Stimulated activated CD8-positive, alpha-beta memory T cell treated with anti-CD3 and anti-CD28 coated beads, Interleukin-4, amount 100 ng/mL, for 24 hours (primary cell): ENCODE measurements around the gene RPLP2.
A peak's percentile ranks its signal among the peaks of the same experiment; 100 is the strongest.

ENCODE experiments used
- DNase-seq: peaks from one replicate; pipeline ENCODE4 v3.0.0-alpha.2; 2020; ENCODE audit warnings: low read depth

Gene RPLP2

GRCh38 chr11:773830-774229, 35.9 kb upstream of the RPLP2 start:
- DNase-seq: no peak

DNA sequence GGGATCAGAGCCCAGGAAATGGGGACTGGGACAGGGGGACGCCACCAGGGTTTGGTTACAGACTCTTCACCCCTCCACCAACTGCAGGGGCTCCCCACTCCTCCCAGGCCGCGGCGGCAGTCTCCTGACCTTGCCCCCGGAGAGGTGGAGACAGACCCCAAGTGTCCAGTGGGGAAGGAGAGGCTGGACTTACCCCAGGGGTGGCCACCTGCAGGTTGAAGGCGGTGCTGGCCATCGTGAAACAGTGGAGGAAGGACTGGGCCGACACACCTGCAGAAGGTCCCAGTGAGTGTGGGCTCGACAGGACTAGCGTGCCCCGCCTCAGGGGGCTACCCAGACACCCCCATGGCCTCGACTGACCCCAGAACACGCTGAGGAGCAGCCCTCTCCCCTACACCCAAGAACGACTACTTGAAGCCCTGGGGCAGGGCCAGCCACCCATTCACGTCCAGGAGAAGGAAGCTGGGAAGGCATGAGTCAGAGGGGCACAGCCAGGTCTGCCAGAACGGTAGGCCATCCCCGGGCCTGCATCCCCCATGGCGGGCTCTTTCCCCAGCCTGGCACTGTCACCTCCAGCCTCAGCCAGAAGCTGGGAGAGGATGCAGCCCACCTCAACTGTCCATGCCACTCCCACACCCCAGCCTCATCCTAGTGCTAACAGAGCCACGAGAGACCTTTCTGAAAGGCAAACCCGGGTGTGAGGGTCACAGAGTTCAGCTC, 34.7 kb upstream of the RPLP2 start:
- DNase-seq: no peak

DNA sequence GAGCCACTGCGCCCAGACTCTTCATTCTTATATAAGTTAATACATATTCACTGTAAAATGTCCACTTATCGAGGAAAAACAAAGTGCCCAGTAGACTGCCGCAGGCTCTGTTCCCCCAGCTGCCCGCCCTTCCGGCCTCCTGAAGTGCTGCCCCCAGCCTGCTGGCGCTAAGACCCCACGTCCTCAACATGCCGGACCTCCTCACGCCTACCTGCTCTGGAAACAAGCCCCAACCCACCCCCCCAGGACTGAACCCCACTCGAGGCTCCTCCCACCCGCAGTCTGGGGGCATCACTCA, 33.6 kb upstream of the RPLP2 start:
- DNase-seq: no peak

DNA sequence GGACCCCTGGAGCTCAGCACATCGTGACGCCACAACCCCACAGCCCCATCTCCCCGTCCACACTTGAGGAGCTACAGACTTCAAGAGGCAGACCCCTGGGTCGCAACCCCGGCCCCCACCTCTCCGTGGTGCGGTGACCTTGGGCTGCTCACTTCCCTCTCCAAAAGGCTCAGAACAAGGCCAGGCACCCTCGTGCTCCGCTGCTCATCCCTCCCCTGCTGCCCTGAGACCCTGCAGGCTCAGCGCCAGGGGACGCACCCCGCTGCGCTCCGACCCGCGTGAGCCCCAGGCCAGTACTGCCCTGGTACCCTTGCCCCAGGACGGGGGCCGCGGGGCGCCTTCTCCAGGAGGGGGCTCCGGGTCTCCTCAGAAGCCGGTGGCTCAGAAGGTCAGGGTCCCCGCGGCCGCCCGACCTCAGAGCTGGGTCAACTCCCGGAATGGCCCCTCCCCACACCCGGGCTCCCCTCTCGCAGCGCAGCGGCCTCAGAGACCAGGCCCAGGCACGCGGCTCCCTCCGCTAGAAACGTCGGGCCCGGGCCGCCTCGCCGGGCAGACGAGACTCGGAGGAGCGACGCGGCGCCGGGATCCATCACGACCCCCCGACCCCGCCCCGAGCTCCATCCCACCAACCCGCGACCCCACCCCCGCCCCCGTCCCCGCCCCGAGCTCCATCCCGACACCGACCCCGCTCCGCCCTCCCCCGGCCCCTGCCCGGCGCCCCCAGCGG, 33.0 kb upstream of the RPLP2 start:
- no peak for DNase-seq

DNA sequence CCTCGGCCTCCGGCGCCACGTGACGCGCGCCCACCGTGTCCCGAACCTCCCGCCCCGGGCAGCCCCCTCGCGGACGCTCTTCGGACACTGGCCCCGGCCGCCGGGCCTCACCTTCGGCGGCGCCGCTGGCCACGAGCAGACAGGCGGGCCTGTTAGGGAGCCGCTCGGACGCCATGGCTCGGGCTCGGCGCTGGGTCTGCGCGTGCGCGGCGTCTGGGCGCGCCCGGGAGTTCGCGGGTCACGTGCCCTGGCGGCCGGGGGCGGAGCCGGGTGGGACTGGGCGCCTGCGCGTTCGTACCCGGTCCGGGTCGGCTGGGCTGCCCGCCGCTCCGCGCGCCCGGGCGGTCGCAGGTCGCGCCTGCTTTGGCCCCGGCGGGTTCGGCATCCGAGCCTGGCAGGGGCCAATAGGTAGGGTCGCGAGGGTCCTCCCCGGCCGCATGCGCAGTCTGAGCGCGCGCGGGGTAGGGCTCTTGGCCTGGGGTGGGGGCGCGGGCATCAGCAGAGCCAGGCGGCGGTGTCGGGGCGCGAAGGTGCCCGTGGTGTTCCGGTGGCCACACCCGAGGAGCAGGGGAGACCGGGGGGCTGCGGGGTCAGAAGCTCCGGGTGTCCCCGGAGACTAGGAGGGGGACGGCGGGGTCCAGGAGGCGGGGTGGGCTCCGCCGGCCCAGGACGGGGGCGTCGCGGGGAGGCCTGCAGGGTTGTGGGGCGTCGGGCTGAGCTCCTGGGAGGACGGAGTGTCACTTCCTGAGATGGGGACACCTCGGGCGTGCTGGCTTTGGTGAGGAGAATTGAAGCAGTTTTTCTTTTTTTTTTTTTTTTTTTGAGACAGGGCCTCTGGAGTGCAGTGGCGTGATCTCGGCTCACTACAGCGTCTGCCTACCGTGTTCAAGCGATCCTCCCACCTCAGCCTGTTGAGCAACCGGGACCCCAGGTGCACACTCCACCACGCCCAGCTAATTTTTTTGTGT, 32.2 kb upstream of the RPLP2 start, which contains the start of gene GATD1:
Gene GATD1 (minus strand): TSS at position 200 of the 968 bp plus-strand sequence. CDS start 25 bp downstream, at position 175.
- DNase-seq: peak; percentile 95

DNA sequence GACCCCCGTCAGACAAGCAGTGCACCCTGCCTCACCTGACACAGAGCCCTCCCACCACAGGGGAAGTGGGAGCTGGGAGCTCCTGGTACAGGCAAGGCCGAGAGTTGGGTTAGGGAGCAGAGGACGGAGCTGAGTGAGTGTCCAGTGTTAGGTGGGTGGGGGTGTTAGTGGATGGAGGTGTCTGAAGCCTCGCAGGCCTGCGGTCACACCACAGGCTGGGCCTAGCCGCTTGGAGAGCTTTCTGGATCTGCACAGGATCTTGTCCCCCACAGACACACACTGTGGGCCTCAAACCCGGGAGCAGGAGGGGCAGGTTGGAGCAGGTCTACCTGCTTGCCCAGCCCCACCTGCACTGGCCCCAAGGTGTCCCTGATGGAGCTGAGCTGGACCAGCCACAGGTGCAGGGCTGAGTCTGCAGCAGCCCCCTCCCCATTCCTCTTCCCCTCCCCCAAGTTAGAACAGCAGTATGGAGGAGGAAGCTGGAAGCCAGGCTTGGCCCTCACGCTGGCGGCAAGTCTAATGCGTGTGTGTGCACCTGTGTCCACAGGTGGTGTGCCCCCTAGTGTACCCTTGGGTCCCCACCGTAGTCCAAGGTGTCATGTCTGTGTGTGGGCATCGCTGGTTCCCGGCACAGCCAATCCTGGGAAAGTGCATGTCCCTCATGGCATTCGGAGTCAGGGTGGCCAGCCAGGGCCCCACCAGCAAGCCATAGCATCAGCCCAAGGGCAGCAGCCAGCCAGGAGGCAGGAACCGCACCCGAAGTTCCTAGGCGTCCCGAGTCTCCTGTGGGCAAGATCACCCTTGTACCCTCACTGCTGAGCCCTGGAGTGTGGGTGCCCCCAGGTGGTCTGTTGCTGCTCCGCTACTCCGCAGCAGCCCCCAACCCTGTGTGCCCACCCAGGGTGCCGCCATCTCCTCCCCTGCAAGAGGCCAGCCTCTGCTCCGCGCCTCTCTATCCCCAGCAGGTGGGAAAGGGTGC, 30.5 kb upstream of the RPLP2 start:
- DNase-seq: no peak

- no peak for DNase-seq
These were observed 29.7 kb upstream of the RPLP2 start for GRCh38 chr11:779955-780532.

GRCh38 chr11:782264-783174, 27.2 kb upstream of the RPLP2 start:
- DNase-seq: no peak

- DNase-seq: no peak
These were observed 26.2 kb upstream of the RPLP2 start for GRCh38 chr11:783581-784015.

DNA sequence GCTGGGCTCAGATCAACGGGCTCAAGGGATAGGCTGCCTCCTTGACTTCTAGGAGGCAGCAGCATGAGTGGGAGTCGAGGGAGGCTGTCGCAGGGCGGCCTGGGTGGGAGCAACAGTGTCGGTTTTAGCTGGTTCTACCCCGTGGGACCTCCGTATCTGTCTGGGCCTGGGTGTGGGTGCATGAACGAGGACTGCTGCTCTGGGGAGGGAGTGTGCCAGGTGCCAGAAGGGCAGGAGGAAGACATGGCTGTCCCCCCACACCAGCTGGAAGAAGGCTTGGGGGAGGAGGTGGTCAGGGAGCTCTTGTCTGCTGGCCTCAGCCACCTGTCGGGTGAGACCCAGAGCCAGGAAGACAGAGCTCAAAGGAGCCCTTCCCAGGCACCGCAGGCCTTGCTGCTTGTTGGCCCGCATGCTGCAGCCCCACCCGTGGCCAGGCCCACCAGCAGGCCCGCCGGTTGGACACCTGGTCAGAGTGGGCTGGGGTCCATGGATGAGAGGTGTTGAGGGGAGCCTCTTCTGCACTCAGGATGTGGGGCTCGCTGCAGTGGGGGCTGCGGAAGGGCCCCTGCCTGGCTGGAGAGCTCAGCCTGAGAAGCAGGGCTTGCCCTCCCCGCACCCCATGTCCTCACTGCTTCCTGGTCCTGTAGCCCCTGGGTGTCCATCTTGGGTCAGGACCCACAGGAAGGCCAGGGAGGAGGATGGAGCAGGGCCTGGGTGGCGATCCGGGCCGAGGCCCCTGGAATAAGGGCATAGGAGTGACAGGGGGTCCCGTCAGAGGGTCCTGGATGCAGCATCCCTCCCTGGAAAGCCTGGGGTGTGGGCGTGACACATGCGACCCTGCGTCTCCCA, 23.3 kb upstream of the RPLP2 start:
- DNase-seq: no peak

GRCh38 chr11:787084-787675, 22.6 kb upstream of the RPLP2 start:
- no peak for DNase-seq

GRCh38 chr11:788009-788640, 21.6 kb upstream of the RPLP2 start:
- DNase-seq: no peak

GRCh38 chr11:788953-789940, 20.5 kb upstream of the RPLP2 start:
- DNase-seq: no peak

DNA sequence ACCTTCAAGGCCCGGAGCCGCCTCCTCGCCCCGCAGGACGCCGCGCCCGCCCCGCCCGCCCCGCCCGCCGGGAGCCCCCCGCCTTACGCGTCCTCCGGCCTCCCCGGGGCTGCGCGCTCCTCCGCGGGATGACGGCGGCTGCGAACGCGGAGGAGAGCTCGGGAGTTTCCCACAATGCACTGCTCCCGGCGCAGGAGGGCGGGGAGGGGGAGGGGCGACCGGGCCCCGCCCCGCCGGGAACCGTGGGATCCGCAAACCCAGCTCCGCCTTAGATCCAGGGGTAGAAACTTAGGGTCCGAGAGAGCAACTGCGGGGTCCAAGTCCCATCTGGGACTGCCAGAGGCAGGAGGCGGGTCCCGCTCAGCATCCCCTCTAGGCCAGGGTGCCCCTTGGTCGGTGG, 19.8 kb upstream of the RPLP2 start, which contains the start of gene CEND1:
Gene CEND1 (minus strand): TSS at position 148 of the 400 bp plus-strand sequence. CDS start 1,514 bp downstream, outside the sequence.
- no peak for DNase-seq

- no peak for DNase-seq
These were observed 18.8 kb upstream of the RPLP2 start for GRCh38 chr11:790721-791564.
